HG03521 (cell line): ENCODE measurements around the gene CTRB2.
"Not testable (repeated sequence)": the region's sequence is repeated elsewhere in the genome, so short reads cannot be mapped to it uniquely, and the experiment has no call there.

Experiments used
- ATAC-seq: cut with Tn5 transposase; IDR thresholded peaks from one replicate; pipeline ENCODE4 v1.9.1; 2021; ENCODE audit warnings: mild to moderate bottlenecking, moderate library complexity; ENCODE audit not compliant: unreplicated experiment

CTRB2 gene

GRCh38 chr16:75242436-75243078 is 35.6 kb upstream of the CTRB2 start:
- not testable (repeated sequence) for ATAC-seq

- ATAC-seq, result no peak
These were observed 35.0 kb upstream of the CTRB2 start for GRCh38 chr16:75241955-75242354.

DNA sequence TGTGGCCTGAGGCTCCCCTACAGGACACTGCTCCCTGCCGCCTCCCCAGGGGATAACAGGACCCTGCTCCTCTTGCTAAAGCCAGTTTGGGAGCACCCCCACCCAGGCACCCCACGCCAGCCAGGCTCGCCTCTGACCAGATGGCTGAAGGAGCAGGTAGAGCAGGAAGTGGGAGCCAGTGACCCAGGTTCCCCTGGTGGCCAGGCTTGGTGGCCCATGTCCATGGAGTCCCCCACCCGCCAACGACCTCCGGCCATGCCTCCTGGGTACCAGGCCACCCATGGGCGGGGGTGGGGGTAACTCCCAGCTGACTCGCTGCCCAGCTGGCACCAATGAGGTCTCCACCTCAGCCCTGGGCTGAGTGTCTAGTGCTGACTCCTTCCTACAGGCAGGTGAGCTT is 34.5 kb upstream of the CTRB2 start:
- ATAC-seq, result no peak

DNA sequence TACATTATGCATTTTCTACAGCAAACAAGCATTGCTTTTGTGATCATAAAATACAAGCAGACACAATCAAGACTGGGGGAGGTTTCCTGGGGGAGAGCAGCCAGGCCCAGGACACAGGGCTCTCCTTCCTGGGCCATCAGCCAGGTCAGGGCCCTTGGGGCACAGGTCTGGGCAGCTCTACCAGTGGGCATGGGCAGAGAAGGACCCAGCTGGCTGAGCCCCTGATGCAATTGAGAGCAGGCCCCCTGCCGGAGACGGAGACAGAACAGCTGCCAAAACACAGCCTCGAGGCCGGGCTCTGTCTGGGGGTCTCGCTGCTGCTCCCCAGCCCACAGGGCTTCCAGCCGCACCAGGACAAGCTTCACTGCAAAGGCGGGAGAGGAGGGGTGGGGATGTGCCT is 33.7 kb upstream of the CTRB2 start:
- ATAC-seq, result not testable (repeated sequence)

DNA sequence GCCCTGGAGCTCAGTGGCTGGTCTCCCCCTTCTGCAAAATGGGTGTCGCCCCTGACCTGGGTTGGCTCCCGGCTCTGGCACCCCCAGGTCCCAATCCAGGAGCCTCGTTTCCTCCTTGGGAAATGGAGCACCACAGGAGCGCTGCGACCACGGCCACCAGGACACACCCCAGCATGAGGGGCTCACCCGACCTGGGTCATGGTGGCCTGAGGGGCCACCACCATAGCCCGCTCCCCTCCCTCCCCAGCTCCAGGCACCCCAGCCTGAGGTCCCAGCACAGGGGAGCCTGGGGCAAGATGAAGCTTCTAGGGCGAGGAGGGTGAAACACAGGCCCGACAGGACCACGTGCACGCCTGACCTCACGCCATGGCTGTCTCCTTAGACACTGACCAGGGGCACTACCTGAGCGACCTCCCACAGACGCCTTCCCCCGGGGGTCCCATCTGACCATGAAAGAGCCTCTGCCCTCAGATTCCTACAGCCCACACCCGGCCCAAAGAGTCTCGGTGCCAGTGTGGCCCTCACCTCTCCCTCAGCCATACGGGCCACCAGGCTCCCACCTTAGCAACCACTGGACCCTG is 32.7 kb upstream of the CTRB2 start:
- no peak for ATAC-seq

DNA sequence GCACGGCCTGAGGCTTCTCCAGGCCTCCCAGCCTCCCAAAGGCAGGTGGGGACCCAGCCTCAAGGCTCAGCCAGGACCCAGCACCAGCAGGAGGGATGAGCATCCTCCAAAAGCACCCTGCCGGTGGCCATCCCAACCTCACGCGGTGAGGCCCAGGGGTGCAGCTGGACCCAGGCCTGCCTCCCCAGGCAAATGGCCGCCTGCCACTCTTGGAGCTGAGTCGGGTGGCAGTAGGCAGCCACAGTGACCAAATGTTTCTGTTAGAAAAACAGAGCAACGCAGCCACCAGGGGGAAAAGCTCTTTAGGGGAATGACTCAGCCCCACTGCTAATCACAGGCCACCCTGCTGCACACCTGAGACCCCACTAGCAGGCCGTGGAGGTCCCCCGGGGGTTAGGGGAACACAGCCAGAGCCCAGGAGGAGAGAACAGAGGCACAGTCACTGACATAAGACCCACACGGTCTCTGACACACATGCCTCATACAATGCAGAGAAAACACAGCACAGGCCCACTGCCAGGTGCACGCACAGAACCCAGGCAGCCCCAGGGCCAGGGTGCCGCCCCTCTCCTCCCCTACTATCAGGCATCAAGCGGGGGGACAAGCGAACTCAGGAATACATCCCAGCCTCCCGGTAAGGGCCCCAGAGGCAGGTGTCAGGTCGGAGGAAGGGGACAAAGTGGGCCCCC is 32.0 kb upstream of the CTRB2 start:
- no peak for ATAC-seq

- ATAC-seq, result no peak
These were observed 31.3 kb upstream of the CTRB2 start for GRCh38 chr16:75238132-75238852.

- no peak for ATAC-seq
These were observed 30.6 kb upstream of the CTRB2 start for GRCh38 chr16:75237398-75238131.

- no peak for ATAC-seq
These were observed 29.9 kb upstream of the CTRB2 start for GRCh38 chr16:75236736-75237397.

- no peak for ATAC-seq
These were observed 29.3 kb upstream of the CTRB2 start for GRCh38 chr16:75236232-75236631.

GRCh38 chr16:75235721-75236193 is 28.8 kb upstream of the CTRB2 start:
- no peak for ATAC-seq

DNA sequence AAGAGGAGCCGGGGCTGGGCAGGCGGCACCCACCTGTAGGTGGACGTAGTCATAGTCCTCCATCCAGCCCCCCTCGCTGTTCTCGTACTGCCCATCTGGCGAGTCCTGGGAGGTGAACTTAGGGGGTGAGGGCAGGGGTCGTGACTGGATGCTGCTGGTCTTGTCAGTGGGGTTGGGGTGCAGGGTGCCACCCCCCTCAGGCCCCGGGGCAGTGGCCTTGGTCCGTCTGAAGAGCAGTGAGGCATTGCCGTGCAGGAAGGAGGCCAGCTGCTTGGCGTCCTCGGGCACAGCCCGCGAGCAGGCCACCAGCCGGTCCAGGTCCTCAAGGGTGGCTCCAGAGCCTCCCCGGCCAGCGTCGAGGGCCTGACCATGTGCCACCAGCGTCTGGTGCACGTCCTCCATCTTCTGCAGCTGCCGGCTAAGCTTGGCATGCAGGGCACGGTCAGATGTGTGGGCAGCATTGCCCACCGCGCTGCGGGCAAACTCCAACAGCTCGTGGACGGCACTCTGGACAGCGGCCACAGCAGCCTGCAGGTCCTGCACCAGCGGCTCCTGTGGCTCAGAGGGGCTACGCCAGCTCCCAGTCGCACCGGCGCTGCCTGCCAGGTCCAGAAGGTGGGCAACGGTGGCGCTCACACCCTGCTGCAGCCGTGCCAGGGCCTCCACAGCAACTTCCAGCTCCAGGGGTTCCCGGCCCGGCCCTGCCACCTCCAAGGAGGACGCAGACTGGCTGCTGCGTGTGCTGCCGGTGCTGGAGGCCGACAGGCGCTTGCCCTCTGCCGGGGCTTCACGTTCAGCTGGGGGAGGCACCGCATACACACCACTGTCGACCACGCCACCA is 28.1 kb upstream of the CTRB2 start:
- no peak for ATAC-seq

- ATAC-seq, result no peak
These were observed 26.6 kb upstream of the CTRB2 start for GRCh38 chr16:75233611-75233938.

DNA sequence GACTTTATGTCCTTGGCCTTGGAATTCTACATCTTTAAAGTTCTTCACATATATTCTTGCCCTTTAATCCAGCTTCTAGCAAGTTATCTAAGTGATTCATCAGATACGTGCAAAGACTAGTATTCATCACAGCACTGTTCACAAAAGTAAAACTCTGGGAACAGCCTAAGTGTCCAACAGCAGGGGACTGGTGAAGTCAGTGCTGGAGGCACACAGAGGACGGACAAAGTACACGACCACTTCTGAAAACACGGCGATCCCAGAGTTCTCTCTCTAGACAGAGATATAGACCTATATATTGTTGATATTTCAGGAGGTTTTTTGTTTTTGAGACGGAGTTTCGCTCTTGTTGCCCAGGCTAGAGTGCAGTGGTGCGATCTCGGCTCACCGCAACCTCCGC is 24.6 kb upstream of the CTRB2 start:
- ATAC-seq, result no peak

DNA sequence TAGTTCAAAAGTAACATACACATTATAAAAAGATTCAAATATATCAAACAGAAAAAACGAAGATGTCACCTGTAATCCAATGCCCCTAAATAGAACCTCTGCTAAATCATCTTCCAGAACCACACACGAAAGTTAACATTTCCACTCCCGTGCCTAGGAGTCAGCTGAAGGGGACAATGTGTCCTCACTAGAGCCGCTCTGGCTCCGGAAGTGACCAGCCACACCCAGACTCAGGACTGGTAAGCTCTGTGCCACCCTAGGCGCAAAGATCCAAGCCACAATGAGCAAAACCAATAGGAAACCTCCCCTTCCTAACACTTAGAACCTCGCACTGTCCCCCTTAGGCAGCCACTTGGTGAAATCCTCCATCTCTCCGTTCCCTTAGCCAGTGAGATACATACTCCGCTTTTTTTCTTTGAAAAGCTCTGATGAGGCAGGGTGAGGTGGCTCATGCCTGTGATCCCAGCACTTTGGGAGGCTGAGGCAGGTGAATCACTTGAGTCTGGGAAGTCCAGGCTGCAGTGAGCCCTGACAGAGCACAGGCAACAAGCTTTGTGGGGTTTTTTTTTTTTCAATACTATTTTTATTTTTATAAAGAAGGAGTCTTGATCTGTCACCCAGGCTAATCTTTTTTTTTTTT is 23.6 kb upstream of the CTRB2 start:
- ATAC-seq, result no peak

- ATAC-seq, result no peak
These were observed 22.4 kb upstream of the CTRB2 start for GRCh38 chr16:75229172-75230031.

DNA sequence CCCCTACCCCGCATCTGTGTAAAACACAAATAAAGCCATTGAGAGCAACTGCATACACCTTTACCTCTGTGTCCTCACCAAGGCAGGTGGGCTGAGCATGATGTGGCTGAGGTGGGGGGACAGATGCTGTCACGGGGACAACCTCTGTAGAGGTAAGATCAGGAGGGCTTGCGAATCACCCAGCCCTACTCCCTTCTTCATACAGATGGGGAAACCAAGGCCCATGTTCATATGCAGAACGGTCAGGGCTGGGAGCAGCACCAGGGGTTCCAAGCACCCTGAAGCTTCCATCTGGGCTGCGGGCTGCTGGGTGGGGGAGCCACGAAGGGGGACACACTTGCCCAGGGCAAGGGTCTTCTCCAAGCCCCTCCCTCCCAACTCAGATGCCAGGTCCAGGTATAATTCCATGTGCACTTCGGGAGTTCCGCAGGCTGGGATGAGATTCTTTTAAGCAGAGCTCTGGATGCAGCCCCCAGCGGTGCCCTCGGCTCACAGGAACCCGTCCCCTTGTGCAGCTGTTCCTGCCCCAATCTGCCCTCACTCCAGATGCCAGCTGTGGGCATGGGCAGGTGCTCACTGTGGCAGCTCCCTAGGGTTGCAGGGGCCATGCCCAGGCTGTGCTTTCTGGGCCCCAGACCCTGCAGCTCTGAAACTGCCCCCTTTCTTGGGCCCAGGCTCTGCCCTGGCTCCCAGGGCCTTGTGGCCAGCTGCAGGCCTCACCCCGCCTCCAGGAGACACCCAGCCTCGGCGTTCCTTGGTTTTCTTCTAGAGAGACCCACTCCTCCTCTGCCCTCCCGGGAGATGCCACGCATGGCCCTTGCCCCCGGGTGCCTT is 21.4 kb upstream of the CTRB2 start:
- ATAC-seq, result no peak
